Coronary artery (tissue), 2 donors: ENCODE data around the gene CRLF2.

Source experiments
- DNase-seq: peaks from one replicate; pipeline ENCODE4 v3.0.0-alpha.2; 2017; ENCODE audit warnings: low spot score
- H3K27ac ChIP-seq, 2 donors: fragments of 200-600 bp; sonication (generic); one replicate each; pipeline ENCODE4 v1.5.1; 2016 to 2019
- H3K4me3 ChIP-seq: fragments of 200-600 bp; sonication (generic); 2 replicates; pipeline ENCODE4 v1.5.1; 2016; ENCODE audit warnings: mild to moderate bottlenecking, moderate library complexity
- TF ChIP-seq, protein P1 (sequence below): fragments of 200-600 bp; sonication (generic); IDR thresholded peaks from one replicate; pipeline ENCODE4 v1.5.1; 2019; ENCODE audit warnings: antibody characterized with exemption

Gene CRLF2

GRCh38 chrX:1223242-1223600 lies 10.8 kb upstream of the CRLF2 start:
- H3K27ac ChIP-seq, result no peak overlapping the region
- DNase-seq, result no peak
- TF ChIP-seq, protein P1, sequence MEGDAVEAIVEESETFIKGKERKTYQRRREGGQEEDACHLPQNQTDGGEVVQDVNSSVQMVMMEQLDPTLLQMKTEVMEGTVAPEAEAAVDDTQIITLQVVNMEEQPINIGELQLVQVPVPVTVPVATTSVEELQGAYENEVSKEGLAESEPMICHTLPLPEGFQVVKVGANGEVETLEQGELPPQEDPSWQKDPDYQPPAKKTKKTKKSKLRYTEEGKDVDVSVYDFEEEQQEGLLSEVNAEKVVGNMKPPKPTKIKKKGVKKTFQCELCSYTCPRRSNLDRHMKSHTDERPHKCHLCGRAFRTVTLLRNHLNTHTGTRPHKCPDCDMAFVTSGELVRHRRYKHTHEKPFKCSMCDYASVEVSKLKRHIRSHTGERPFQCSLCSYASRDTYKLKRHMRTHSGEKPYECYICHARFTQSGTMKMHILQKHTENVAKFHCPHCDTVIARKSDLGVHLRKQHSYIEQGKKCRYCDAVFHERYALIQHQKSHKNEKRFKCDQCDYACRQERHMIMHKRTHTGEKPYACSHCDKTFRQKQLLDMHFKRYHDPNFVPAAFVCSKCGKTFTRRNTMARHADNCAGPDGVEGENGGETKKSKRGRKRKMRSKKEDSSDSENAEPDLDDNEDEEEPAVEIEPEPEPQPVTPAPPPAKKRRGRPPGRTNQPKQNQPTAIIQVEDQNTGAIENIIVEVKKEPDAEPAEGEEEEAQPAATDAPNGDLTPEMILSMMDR, result no peak

GRCh38 chrX:1222531-1223241 lies 10.2 kb upstream of the CRLF2 start:
- Histone ChIP-seq H3K27ac (no peak overlapping the region), H3K4me3 (no peak overlapping the region)
- TF ChIP-seq, protein P1, result no peak
- DNase-seq, result no peak

More at GRCh38 chrX:1223242-1223600, 10.8 kb upstream of the CRLF2 start:
- H3K4me3 ChIP-seq, result no peak overlapping the region

DNA sequence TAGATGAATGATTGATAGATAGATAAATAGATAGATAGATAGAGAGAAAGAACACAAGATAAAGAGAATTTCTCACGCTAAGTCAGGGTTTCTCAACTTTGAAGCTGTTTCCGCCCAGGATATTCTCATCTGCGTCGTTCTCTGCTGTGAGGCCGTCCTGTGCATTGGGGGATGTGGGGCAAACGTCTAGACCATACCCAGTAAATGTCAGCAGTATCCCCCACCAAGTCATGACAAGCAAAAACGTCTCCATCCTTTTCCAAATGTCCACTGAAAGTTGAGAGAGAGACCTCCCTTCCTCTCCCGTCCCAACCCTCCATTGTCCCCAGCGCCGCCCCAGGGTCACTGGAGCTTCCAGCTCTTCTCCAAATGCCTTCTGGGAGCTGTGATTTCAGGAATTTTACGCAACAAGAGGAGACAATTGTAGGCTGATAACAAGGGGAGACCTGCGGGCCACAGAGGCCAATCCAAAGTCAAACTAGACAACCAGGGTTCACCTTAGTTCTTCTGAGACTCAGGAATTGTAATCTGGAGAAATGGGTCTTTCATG lies 8.9 kb upstream of the CRLF2 start:
- no peak overlapping the region for H3K4me3 ChIP-seq
- DNase-seq, result no peak
- H3K27ac ChIP-seq, result no peak overlapping the region
- TF ChIP-seq, protein P1, result no peak

DNA sequence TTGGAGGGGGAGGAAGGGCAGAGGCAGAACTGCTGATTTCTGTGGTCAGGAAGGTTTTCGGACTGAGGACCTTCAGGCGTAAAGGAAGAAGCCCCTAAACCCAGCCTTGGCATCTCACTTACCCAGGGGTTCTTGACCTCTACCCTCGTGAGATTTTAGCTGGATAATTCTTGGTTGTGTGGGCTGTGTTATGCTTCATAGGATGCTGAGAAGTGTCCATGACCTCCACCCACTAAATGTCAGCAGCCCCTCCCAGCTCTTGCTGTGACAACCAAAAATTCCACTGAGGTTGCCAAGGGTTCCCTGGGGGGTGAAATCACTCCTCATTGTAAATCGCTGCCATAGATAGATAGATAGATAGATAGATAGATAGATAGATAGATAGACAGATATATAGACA lies 5.8 kb upstream of the CRLF2 start:
- TF ChIP-seq, protein P1, result no peak
- H3K27ac ChIP-seq, result no peak overlapping the region
- DNase-seq, result no peak

DNA sequence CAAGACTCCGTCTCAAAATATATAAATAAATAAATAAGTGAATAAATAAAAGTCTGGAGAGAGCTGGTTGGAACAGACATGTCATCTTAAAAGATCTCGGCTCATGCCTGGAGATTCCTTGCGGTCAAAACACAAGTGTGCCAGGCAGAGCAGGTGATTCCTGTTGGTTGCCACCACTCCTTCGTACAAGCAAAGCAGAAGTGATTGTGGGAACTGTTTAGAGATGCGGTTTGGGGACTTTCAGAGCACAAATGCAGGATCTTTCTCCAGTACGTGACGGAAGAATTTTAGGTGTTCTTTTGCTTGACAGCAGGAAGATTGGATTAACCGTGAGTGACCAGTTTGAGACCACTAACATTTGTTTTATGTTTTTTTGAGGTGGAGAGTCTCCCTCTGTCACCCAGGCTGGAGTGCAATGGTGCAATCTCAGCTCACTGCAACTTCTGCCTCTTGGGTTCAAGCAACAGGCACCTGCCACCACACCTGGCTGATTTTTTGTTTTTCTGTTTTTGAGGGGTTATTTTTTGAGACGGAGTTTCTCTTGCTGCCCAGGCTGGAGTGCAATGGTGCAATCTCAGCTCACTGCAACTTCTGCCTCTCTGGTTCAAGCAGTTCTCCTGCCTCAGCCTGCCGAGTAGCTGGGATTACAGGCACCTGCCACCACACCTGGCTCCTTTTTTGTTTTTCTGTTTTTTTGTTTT lies 2.8 kb upstream of the CRLF2 start:
- no peak for DNase-seq
- TF ChIP-seq, protein P1, result no peak
- Histone ChIP-seq H3K27ac (no peak overlapping the region), H3K4me3 (no peak overlapping the region)

More for the DNA sequence above, 5.8 kb upstream of the CRLF2 start:
- no peak overlapping the region for H3K4me3 ChIP-seq

GRCh38 chrX:1213971-1214370 lies 1.5 kb upstream of the CRLF2 start:
- H3K4me3 ChIP-seq, result no peak overlapping the region
- no peak overlapping the region for H3K27ac ChIP-seq
- no peak for DNase-seq
- TF ChIP-seq, protein P1, result no peak
